Head of caudate nucleus (tissue), 42 donors: ENCODE measurements around the gene PDE3A.
A peak's percentile ranks its signal among the peaks of the same experiment; 100 is the strongest.
"Not testable (repeated sequence)": the region's sequence is repeated elsewhere in the genome, so short reads cannot be mapped to it uniquely, and the experiment has no call there.

Source experiments
- DNase-seq, 42 donors: peaks; one replicate each; pipeline versions ENCODE4 v3.0.0 to v3.0.0-alpha.2; 2020 to 2021; ENCODE audit warnings: mixed read lengths in 7 of 42
- intact Hi-C: fragments of 100-400 bp; cut with DNase I; formaldehyde crosslinking; loops from one replicate; pipeline ENCODE4 v1.15.0; 2022

Gene PDE3A

DNA sequence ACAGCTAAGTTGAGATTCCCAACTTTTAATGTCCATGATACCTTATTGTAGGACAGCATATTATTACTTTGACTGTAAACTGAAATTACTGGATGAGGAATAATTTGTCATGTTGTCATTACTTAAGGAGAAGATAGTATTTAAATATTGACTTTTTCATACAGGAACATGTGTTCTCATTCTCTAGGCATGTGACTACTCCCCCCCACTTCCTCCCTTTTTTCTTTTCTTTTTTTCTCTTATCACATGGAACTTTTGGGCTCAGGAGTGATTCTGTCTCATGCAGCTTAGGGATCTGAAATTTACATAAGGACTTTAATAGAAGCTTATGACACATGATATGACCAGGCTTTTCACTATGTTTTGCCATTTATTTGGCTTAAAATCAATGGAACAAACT is 199.1 kb downstream of the PDE3A start:
- intact Hi-C loops = no loop called here
- DNase-seq = no peak

- DNase-seq = no peak
- intact Hi-C loops = no loop called here
Observed at GRCh38 chr12:20572451-20572850, 204.1 kb downstream of the PDE3A start.

DNA sequence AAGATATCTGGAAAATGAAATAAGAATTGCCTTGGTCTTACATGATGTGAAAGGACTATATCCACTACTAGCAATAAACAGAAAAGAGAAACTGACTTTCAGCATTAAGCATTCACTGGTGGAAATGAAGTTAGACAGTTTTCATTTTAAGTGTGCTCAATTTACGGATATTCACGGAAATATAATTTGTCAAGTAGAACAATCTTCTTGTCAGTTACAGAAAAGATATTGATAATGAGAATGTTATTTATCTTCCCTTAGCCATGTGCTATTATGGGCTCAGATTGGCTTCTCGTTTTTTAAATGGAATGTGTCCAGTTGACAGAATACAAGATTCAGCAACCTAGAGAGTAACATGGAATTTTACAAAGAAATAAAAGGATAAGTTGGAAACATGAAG is 208.2 kb downstream of the PDE3A start:
- no peak for DNase-seq
- intact Hi-C loops = no loop called here

DNA sequence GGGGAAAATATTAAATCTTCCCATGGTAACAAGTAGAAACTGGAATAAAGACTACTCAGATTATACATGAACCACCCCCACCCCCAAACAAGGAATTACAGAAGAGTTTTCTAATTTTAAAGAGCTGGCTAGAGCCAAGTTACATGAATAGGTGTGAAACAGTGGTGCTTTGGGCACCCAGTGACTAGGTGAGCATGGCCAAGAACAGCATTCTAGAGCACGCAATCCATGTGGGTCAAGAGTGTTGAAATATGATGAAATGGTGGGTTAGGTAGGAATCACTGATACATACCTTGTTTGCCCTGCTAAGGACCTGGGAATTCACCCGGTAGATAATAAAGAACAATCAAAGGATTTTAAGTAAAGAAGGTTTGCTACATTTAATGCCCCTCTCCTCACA is 208.7 kb downstream of the PDE3A start:
- DNase-seq = no peak
- intact Hi-C loops = no loop called here

DNA sequence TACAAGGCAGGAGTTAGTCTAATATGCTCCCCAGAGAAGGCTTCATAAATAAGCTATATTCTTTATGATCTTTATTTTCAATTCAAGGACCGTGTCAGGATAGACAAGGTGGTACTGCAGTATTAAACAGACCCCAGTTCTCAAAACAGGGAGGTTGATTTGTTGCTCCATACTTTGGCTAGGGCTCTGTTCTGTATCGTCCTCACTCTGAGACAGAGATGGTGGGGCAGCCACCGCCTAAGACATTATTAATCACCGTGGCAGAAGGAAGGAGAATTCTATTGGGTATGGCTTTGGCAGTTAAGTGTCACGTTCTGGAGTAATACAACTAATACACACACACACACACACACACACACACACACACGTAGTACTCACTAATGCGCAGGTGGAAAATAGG is 209.8 kb downstream of the PDE3A start:
- DNase-seq = no peak
- intact Hi-C loops = no loop called here

DNA sequence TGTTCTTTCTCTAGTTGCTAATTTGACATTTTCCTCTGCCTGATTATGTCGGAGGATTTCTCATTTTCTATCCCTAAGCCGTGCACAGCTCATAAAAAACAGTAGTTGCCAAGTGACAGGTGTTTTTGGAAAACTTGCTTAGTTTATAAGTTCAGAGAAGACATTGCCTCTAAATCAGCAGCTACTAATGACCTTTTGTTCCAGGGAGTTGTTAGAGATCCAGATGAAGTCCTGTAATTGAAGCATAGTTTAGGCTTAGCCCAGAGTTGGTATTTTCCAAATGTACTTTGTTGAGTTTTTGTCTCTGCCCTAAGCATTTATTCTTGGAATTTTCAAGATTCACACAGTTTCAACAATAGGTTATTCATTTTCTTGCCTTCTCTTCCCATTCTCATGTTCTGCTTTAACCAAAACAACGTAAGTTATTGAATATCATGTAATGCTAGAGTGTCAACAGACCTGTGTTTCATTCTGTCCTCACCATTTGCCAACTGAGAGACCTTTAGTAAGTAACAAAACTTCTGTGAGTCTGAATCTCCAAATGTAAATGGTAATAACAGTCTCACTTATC is 216.8 kb downstream of the PDE3A start:
- intact Hi-C loops = no loop called here
- DNase-seq = no peak

GRCh38 chr12:20585913-20586312 is 217.6 kb downstream of the PDE3A start:
- no peak for DNase-seq
- intact Hi-C loops = no loop called here

GRCh38 chr12:20588042-20588441 is 219.7 kb downstream of the PDE3A start:
- DNase-seq = peak; percentile 7 to 87 (median 66)
- intact Hi-C loops = no loop called here

DNA sequence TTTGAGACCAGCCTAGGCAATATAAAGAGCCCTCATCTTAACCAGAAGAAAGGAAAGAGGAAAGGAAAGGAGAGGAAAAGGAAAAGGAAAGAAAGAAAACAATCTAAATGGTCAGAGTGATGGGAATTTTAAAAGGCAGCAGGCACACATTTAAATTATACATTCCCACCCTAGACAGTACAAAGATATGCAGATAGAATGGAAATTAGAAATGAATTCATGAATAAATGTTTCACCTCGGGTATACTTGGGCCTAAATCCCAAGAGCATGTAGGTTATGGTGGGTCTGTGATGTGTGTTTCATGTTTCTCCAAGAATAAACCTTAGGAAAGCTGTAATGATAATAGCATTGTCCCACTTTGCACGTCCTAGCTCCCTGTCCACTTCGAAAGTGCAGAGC is 222.2 kb downstream of the PDE3A start:
- intact Hi-C loops = no loop called here
- no peak for DNase-seq

- intact Hi-C loops = no loop called here
- no peak for DNase-seq
Observed at GRCh38 chr12:20592556-20592955, 224.2 kb downstream of the PDE3A start.

- intact Hi-C loops = no loop called here
- no peak for DNase-seq
Observed at GRCh38 chr12:20593611-20594010, 225.3 kb downstream of the PDE3A start.

GRCh38 chr12:20596061-20596460 is 227.7 kb downstream of the PDE3A start:
- no peak for DNase-seq
- intact Hi-C loops = no loop called here

DNA sequence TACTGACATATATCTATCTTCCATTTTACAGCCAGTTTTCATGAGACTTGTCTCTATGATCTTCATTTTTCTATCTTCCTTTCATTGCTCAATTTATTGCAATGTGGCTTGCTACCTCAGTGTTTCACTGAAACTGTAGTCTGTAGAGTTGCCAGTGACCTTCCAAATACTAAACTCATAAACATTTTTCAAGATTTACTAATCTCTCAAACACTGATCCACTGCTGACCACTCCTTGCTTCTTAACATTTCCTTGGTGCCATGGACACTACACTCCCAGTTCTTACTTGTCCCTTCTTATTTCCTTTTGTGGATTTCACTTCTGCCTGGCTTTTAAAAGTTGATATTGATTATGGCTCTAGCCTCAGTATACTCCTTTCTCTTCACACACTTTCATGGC is 231.4 kb downstream of the PDE3A start:
- intact Hi-C loops = loop anchor here (5.0 kb wide), 1 partner anchor 112 kb away; no protein-coding TSS in a partner anchor
- DNase-seq = no peak

DNA sequence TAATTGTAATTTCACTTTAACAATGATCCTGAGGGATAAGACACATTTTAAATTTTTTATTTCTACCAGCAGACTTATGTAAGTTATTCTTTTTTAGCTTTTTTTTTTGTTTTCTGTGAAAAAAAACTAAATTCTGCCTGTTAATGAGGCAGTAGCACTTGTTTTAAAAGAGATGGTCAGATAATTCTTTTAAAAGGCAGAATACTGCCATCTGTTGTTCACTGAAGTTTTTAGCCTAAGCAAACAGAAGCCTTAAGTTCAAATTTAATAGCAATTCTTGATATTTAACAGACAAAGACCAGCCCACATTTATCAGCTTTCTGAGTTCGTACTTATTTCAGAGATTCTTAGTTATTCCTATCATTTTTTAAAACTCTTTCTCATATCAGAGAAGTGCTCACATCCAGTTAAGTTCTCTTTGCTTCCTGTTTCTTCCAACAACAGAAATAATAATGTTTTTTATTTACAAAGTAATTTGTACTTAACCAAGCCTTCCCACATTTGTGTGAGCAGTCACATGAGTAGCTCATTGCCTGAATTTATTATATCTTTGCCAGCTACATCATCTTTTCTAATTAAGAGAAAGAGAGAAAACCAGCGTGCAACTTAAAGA is 233.4 kb downstream of the PDE3A start:
- DNase-seq = no peak
- intact Hi-C loops = loop anchor here (5.0 kb wide), 1 partner anchor 114 kb away; no protein-coding TSS in a partner anchor

- no peak for DNase-seq
- intact Hi-C loops = loop anchor here (5.0 kb wide), 1 partner anchor 116 kb away; no protein-coding TSS in a partner anchor
Observed at GRCh38 chr12:20602641-20603391, 234.5 kb downstream of the PDE3A start.

- DNase-seq = no peak
Observed at GRCh38 chr12:20604408-20605067, 236.2 kb downstream of the PDE3A start.

DNA sequence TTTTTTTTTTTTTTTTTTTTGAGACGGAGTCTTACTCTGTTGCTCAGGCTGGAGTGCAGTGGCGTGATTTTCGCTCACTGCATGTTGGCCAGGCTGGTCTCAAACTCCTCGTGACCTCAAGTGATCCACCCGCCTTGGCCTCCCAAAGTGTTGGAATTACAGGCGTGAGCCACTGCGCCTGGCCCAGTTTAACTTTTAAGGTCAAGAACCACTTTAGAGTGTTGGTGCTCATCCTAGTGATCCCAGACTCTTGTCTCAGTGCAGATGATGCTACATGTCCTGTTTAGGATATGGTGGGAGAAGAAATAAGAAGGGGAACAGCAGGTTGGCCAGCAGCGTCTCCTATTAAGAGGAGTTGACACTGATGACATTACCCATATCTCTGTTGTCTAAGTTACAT is 246.7 kb downstream of the PDE3A start:
- intact Hi-C loops, DNase-seq: not testable (repeated sequence)

More at GRCh38 chr12:20604408-20605067, 236.2 kb downstream of the PDE3A start:
- intact Hi-C loops = loop anchor here (5.0 kb wide), 1 partner anchor 117 kb away; no protein-coding TSS in a partner anchor

DNA sequence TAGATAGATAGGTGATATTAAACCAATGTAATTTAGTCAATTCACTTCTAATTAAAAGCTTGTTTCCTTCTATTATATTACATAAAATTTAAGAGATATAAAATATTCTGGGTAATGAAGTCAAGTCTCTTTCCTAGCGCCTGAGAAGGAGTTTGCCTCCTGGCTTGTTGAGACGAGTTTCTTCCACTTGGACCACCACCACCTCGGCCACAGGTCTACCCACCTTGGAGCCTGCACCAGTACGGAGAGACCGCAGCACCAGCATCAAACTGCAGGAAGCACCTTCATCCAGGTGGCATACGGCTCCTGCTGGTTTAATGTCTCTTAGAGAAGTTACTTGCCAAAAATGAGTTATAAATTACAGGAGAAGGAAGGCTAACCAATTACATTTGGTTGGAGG is 247.8 kb downstream of the PDE3A start:
- intact Hi-C loops = no loop called here
- no peak for DNase-seq

DNA sequence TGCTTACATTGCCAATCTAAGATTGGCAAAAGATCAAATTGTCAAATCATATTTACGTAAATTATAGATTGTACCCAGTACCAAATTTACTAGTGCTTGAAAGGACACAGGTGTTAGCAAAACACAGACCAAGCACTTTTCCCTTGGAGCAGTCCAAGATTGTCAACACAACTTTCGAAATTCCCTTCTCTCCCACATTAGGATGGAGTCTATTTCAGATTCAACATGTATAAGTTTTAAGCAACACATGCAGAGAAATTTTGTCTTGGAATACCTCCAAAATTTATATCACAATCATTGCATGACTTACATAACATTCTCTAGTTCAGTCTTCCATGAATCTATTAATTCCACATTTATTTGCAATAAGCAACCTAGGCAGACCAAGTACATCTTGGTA is 251.9 kb downstream of the PDE3A start:
- no peak for DNase-seq
- intact Hi-C loops = no loop called here

DNA sequence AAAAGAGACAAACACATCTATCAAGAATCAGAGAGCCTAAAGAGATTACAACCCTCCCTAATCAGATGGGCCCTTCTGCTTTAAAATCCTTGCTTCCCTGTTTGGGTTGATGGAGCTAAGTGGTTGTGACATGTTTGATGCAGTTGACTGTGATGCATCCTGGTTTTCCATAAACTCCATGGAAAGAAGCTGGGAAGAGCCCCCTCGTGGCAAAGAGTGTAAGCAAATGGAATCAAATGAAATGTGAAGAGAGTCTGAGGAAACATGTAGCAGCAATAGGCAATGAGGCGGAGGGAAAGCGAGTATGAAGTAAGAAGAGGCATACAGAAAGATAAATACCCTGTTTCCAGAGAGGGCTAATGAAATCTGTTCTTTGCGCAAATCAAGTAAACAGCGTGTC is 256.4 kb downstream of the PDE3A start:
- intact Hi-C loops = no loop called here
- DNase-seq = peak in 1 of 42 donors; percentile 16
